G401.6 (cell line): ENCODE data around the gene NAPB.

ENCODE experiments used
- FAIRE-seq: peaks from 2 replicates; lab custom pipeline; 2012; peaks lifted over from hg19 to GRCh38; lab: Jason Lieb, UNC

The NAPB gene

GRCh38 chr20:23344336-23344735, 77.0 kb downstream of the NAPB start:
- no peak for FAIRE-seq

GRCh38 chr20:23343590-23343989, 77.7 kb downstream of the NAPB start:
- FAIRE-seq: no peak

DNA sequence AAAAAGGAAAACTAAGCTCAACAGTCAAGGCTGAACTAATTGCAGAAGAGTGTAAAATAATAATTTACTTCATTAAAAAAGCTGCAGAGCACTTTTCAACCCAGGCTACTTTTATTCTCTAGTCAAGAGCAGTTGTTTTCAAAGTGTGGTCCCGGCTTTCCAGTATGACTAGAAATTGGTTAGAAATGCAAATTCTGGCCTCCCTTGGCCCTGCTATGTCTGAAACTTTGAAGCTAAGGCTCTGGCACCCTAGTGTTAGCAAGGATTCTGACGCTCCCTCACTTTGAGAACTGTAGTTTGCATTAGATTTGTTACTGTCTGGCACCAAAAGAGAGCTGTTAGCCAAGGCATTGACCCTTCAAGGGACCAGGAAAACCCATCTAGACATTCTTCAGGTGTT, 80.2 kb downstream of the NAPB start:
- no peak for FAIRE-seq

GRCh38 chr20:23340524-23340923, 80.8 kb downstream of the NAPB start:
- no peak for FAIRE-seq

- no peak for FAIRE-seq
Observed at GRCh38 chr20:23339986-23340385, 81.3 kb downstream of the NAPB start.

- FAIRE-seq: no peak
Observed at GRCh38 chr20:23337312-23337711, 84.0 kb downstream of the NAPB start.

DNA sequence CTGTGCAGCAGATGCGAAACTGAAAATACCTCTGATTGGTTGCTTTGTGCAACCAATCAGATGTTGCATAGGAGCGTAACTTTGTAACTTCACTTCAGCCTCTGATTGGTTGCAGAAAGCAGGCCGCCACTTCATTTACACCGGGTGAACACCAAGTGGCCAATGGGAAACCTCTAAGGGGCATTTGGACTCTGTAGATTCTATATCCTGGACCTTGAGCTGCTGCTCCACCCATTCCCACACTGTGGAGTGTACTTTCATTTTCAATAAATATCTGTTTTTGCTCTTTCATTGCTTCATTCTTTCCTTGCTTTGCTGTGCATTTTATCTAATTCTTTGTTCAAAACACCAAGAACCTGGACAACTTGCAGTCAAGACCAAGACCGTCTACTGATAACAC, 84.8 kb downstream of the NAPB start:
- no peak for FAIRE-seq

DNA sequence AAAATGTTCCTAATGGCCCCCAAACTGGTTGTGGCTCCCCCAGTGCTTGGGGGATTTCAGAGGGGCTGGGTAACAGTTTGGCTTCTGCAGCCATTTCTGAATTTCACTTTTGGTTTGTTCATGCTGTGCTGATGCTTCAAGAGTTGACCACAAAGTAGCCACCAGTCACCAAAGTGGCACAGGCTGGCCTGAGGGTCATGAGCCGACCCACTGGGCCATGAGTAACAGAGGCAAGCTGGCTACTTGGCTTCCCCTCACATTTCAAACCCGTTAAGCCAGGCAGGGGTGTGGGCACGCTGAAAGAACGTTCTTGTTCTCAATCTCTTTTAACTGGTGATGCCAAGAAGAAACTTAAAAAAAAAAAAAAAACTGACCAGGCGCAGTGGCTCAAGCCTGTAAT, 85.8 kb downstream of the NAPB start:
- FAIRE-seq: no peak

DNA sequence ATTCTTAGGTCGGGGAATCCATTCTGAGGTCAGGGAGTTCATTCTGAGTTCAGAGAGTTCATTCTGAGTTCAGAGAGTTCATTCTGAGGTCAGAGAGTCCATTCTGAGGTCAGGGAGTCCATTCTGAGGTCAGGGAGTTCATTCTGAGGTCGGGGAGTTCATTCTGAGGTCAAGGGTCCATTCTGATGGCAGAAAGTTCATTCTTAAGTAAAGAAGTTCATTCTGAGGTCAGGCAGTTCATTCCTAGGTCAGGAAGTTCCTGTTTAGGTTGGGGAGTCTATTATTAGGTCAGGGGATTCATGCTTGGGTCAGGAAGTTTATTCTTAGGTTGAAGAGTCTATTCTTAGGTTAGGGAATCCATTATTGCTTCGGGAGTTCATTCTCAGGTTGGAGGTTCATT, 87.2 kb downstream of the NAPB start:
- FAIRE-seq: no peak

GRCh38 chr20:23332467-23332866, 88.8 kb downstream of the NAPB start:
- FAIRE-seq: no peak

DNA sequence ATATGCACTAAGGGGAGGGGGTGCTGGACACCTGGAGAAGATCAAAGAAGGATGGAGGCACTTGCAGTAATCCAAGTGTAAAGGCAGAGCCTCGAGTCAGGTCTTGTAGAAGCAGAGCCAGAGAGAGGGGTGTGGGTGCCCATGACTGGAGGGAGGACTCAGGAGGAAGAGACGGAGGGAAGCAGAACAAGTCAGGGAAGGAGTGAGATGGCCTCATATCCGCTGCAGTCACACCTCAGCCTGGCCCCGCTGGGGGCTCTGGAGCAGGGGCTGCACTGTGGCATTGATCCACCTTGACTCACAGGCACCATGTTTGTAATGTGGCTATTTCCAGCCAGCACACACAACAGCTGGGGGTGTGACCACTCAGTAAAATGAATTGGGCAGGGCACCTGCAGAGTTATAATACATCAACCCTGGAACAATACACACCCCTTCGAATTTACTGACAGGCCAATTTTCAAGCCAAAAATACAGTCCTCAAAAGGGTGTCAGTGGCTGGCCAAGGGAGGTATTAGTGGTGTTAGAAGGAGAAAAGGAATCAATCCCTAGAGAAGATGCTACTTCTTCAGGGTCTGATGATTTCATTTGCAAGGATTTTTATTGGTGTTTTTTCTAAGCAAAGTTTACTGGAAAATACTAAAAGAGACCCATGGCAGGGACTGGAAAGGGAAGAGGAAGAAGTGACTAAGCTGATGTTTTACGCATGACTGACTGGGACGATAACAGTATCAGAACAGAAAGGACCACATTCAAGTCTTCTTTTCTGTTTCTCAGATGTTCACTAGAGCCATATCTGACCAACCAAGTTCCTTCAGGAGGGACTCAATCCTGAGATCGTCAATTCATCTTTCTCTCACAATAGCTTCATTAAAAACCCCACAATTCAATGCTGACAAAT, 89.6 kb downstream of the NAPB start:
- no peak for FAIRE-seq

DNA sequence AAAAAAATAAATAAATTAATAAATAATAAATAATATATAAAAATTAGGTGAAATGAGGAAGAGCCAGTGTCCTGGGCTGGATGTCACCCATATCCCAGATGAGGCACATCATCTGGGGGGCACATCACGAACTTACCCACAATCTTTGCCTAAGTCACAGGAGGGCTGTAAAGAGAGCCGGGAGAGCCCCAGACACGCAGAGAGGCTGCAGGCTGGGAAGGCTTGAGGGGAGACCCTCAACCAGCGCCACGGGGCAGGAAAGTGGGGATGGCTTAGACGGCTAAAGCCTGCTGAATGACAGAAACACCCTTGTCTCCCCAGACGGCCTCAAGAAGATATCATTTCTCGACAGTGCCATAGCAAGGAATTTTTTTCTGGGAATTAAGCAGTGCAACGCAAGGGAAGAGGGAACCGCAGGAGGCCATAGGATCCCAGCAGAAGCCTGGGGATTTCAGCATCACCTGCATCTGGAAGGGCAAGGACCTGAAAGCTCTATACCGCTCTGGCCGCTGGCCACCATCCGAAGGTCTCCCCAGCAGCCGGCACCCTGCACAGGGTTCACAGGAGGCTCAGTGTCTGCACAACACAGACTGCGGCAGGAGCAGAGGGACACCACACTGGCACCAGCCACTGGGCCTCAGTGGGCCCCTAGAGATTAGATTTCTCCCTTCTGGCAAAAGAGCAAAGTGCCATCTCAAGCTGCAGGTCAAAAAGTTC, 93.5 kb downstream of the NAPB start:
- no peak for FAIRE-seq

DNA sequence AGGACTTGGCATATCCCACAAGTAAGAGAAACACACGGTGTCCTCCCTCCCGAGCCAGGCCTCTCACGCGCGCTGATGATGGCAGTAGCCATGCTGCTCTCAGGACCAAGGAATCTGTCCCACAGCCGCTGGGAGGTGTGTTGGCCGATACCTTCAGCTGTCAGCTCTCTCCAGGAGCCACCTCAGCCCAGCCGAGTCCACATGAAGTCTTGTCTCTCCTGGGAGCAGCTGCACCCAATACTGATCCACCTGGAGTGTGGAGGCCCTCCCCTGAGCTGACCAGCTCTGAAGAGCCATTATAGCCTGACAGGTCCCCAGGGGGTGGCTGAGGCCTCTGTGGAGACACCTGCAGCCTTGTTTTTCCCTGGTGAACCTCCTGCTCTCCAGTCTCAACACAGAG, 94.5 kb downstream of the NAPB start:
- no peak for FAIRE-seq

DNA sequence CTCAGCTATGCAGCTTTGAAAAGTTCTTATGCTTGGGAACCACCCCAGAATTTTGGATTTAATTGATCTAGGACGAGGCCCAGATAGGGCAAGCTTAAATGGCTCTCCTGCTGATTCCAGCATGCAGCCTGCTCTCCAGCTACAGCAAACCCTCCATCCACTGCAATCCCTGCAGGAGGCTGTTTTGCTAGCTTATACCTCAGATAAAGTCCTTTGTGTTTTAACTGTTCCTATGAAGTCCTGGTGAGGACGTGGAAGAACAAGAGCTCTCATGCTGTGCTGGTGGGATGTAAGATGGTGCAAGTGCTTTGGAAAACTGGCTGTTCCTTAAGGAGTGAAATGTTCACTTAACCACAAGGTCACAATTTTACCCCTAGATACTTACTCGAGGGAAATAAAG, 96.2 kb downstream of the NAPB start:
- FAIRE-seq: no peak
